Cardiac septum (tissue), 1 donor: ENCODE measurements around the gene FAXC. TPM values are rescaled to one million over a fixed set of nuclear protein-coding genes. Genes with fewer than 3 reads are reported as not detected.
"Not testable (repeated sequence)": the region's sequence is repeated elsewhere in the genome, so short reads cannot be mapped to it uniquely, and the experiment has no call there.

Experiments
- DNase-seq: peaks from one replicate; pipeline ENCODE4 v3.0.0-alpha.2; 2020; ENCODE audit warnings: low spot score
- intact Hi-C: fragments of 100-400 bp; cut with DNase I; formaldehyde crosslinking; loops from one replicate; pipeline ENCODE4 v1.14.0; 2022
- total RNA-seq: library from RNA; stranded (reverse); fragmentation: NEBNext Ultra II Directional; extraction: Animal tissue kit (Norgen Biotek cat#: 25700); gene quantifications from one replicate; pipeline ENCODE4 v1.2.1, GENCODE V29; 2021
- donor health status: DM: no; HTN: no; CAD: no.

Gene FAXC
- total RNA-seq, 1 donor from 2014 or later: 0.57 TPM

GRCh38 chr6:99295276-99295675 is 54.2 kb downstream of the FAXC start:
- DNase-seq: no peak
- intact Hi-C loops: no loop called here

- intact Hi-C loops: no loop called here
- DNase-seq: no peak
Measured at GRCh38 chr6:99294786-99295185, 54.7 kb downstream of the FAXC start.

GRCh38 chr6:99289701-99290100 is 59.8 kb downstream of the FAXC start:
- intact Hi-C loops: no loop called here
- no peak for DNase-seq

GRCh38 chr6:99288668-99289067 is 60.8 kb downstream of the FAXC start:
- no peak for DNase-seq
- intact Hi-C loops: no loop called here

- intact Hi-C loops: no loop called here
- no peak for DNase-seq
Measured at GRCh38 chr6:99287523-99287922, 62.0 kb downstream of the FAXC start.

GRCh38 chr6:99285881-99286280 is 63.6 kb downstream of the FAXC start:
- no peak for DNase-seq
- intact Hi-C loops: no loop called here

GRCh38 chr6:99282479-99283062 is 66.9 kb downstream of the FAXC start:
- no peak for DNase-seq
- intact Hi-C loops: no loop called here

- intact Hi-C loops: no loop called here
- no peak for DNase-seq
Measured at GRCh38 chr6:99276747-99277146, 72.7 kb downstream of the FAXC start.

- DNase-seq: no peak
- intact Hi-C loops: no loop called here
Measured at GRCh38 chr6:99270826-99271225, 78.6 kb downstream of the FAXC start.

GRCh38 chr6:99270030-99270429 is 79.4 kb downstream of the FAXC start:
- intact Hi-C loops: no loop called here
- no peak for DNase-seq

- intact Hi-C loops: no loop called here
- no peak for DNase-seq
Measured at GRCh38 chr6:99269207-99269606, 80.3 kb downstream of the FAXC start.

GRCh38 chr6:99266996-99267395 is 82.5 kb downstream of the FAXC start:
- DNase-seq, intact Hi-C loops: not testable (repeated sequence)

- intact Hi-C loops: not testable (repeated sequence)
Measured at GRCh38 chr6:99265447-99265846, 84.0 kb downstream of the FAXC start.

GRCh38 chr6:99254616-99255550 is 94.6 kb downstream of the FAXC start:
- intact Hi-C loops: no loop called here
- no peak for DNase-seq

More at GRCh38 chr6:99265447-99265846, 84.0 kb downstream of the FAXC start:
- not testable (repeated sequence) for DNase-seq

- intact Hi-C loops: no loop called here
Measured at GRCh38 chr6:99253271-99253670, 96.2 kb downstream of the FAXC start.

GRCh38 chr6:99252421-99252820 is 97.1 kb downstream of the FAXC start:
- no peak for DNase-seq
- intact Hi-C loops: no loop called here

More at GRCh38 chr6:99253271-99253670, 96.2 kb downstream of the FAXC start:
- no peak for DNase-seq

- intact Hi-C loops: no loop called here
- DNase-seq: no peak
Measured at GRCh38 chr6:99250476-99250875, 99.0 kb downstream of the FAXC start.

GRCh38 chr6:99246602-99247001 is 102.9 kb downstream of the FAXC start:
- intact Hi-C loops: no loop called here
- no peak for DNase-seq

GRCh38 chr6:99241905-99242534 is 107.5 kb downstream of the FAXC start:
- intact Hi-C loops: loop anchor here (5.0 kb wide), 1 partner anchor 90 kb away; no protein-coding TSS in a partner anchor
- DNase-seq: no peak

GRCh38 chr6:99236010-99236409 is 113.5 kb downstream of the FAXC start:
- intact Hi-C loops: no loop called here
- DNase-seq: no peak
